HCT116 (cell line): ENCODE measurements around the gene FXYD6. TPM values are rescaled to one million over a fixed set of nuclear protein-coding genes. Genes with fewer than 3 reads are reported as not detected.

ENCODE experiments used
- ATAC-seq: fragments of 200-7000 bp; cut with Tn5 transposase; 2 replicates; pipeline ENCODE4 v1.9.1; 2020; ENCODE audit warnings: mild to moderate bottlenecking, moderate library complexity
- BruUV-seq: library from RNA; stranded (reverse); fragments of 400-500 nt; replicated peaks from 2 replicates; lab custom pipeline; 2021; lab: Mats Ljungman, UMichigan
- CTCF ChIA-PET: fragments of 300-600 bp; sonication (Branson Sonifier 250); formaldehyde crosslinking; loops from one replicate; lab custom pipeline; 2021; ENCODE audit warnings: antibody characterized with exemption; lab: Charles Lee
- POLR2A ChIA-PET: fragments of 300-600, 350-600 bp; sonication (Branson Sonifier 250); formaldehyde crosslinking; loops from one replicate; lab custom pipeline; 2021; ENCODE audit warnings: antibody characterized with exemption; lab: Charles Lee
- RAD21 ChIA-PET, 2 experiments: fragments of 300-600 bp; sonication (Branson Sonifier 250); formaldehyde crosslinking; loops; one replicate each; lab custom pipeline; 2023; ENCODE audit warnings: low total read pairs in 2 of 2; ENCODE audit not compliant: uncharacterized antibody in 2 of 2, unreplicated experiment in 2 of 2, low non-redundant PET in 1 of 2; lab: Charles Lee
- DNase-seq: peaks from one replicate; pipeline ENCODE4 v3.0.0-alpha.2; 2010; ENCODE audit warnings: low read depth, low spot score
- H2AFZ ChIP-seq: fragments of 200-600 bp; shearing (Covaris generic), sonication (generic); 2 replicates; pipeline ENCODE4 v1.6.1; 2017; ENCODE audit warnings: low read depth, mixed run types, mixed read lengths, antibody characterized with exemption, low read length; ENCODE audit not compliant: poor library complexity, severe bottlenecking
- H3K27ac ChIP-seq: 2 replicates; pipeline ENCODE4 v1.5.1; 2012; ENCODE audit warnings: low read depth, low read length
- H3K27me3 ChIP-seq: fragments of 200-600 bp; sonication (generic); 2 replicates; pipeline ENCODE4 v1.6.1; 2016; ENCODE audit warnings: mixed run types, low read length, mixed read lengths; ENCODE audit not compliant: insufficient read depth
- H3K36me3 ChIP-seq, 2 experiments: fragments of 200-500 bp in 1 of 2; fragments of 200-600 bp in 1 of 2; sonication (Bioruptor generic) in 1 of 2; sonication (generic) in 1 of 2; 2 replicates each; pipeline versions ENCODE4 v1.5.1 to v1.6.1; 2014 to 2016; ENCODE audit warnings: low read length in 2 of 2, inconsistent platforms in 1 of 2, mixed read lengths in 1 of 2, mixed run types in 1 of 2; ENCODE audit not compliant: insufficient read depth in 2 of 2, control insufficient read depth in 1 of 2
- H3K4me1 ChIP-seq, 2 experiments: fragments of 200-600 bp in 1 of 2; sonication (generic) in 1 of 2; 2 replicates each; pipeline versions ENCODE4 v1.5.1 to v1.6.1; 2012 to 2017; ENCODE audit warnings: low read length in 2 of 2, inconsistent platforms in 1 of 2, mild to moderate bottlenecking in 1 of 2, mixed read lengths in 1 of 2, mixed run types in 1 of 2, moderate library complexity in 1 of 2; ENCODE audit not compliant: insufficient read depth in 2 of 2, control insufficient read depth in 1 of 2
- H3K4me2 ChIP-seq: fragments of 200-600 bp; sonication (generic); 2 replicates; pipeline ENCODE4 v1.6.1; 2017; ENCODE audit warnings: mixed run types, low read length, mixed read lengths
- H3K4me3 ChIP-seq, 2 experiments: fragments of 200-600 bp in 1 of 2; sonication (generic) in 1 of 2; replicated peaks in 1 of 2; 2 replicates each; pipeline ENCODE4 v1.5.1; 2011 to 2016; ENCODE audit warnings: low read length in 2 of 2, control low read depth in 1 of 2, low read depth in 1 of 2, mild to moderate bottlenecking in 1 of 2, mixed read lengths in 1 of 2, mixed run types in 1 of 2
- H3K79me2 ChIP-seq: fragments of 200-600 bp; sonication (generic); 2 replicates; pipeline ENCODE4 v1.6.1; 2017; ENCODE audit warnings: mild to moderate bottlenecking, mixed run types, low read length, moderate library complexity, mixed read lengths; ENCODE audit not compliant: insufficient read depth
- H3K9ac ChIP-seq: fragments of 200-600 bp; sonication (generic); 2 replicates; pipeline ENCODE4 v1.6.1; 2016; ENCODE audit warnings: low read length, mixed read lengths
- H3K9me2 ChIP-seq: fragments of 200-600 bp; sonication (generic), shearing (Covaris generic); 2 replicates; pipeline ENCODE4 v1.6.1; 2017; ENCODE audit warnings: mixed run types, mild to moderate bottlenecking, moderate library complexity; ENCODE audit not compliant: insufficient read depth
- H3K9me3 ChIP-seq, 2 experiments: fragments of 200-500 bp in 1 of 2; fragments of 200-600 bp in 1 of 2; sonication (Bioruptor generic) in 1 of 2; sonication (generic) in 1 of 2; 2 replicates each; pipeline ENCODE4 v1.6.1; 2014 to 2017; ENCODE audit warnings: low read length in 2 of 2, mixed read lengths in 2 of 2, inconsistent platforms in 1 of 2, low read depth in 1 of 2, mild to moderate bottlenecking in 1 of 2, mixed run types in 1 of 2, moderate library complexity in 1 of 2; ENCODE audit not compliant: control insufficient read depth in 1 of 2, insufficient read depth in 1 of 2
- H4K20me1 ChIP-seq: fragments of 200-600 bp; sonication (generic), shearing (Covaris generic); 2 replicates; pipeline ENCODE4 v1.6.1; 2017; ENCODE audit warnings: mixed run types, mild to moderate bottlenecking, moderate library complexity; ENCODE audit not compliant: insufficient read depth
- CBX3 ChIP-seq: IDR thresholded peaks from 2 replicates; pipeline ENCODE4 v1.6.1; 2012; ENCODE audit warnings: low read depth
- CTCF ChIP-seq, 3 experiments: fragments of 200-600 bp in 1 of 3; sonication (generic) in 1 of 3; IDR thresholded peaks in 2 of 3; conservative IDR thresholded peaks in 1 of 3; 2 replicates each; pipeline ENCODE4 v1.5.1; 2012 to 2017; ENCODE audit warnings: low read depth in 2 of 3, low read length in 2 of 3, antibody characterized with exemption in 1 of 3, borderline replicate concordance in 1 of 3, control low read depth in 1 of 3, mild to moderate bottlenecking in 1 of 3, mixed read lengths in 1 of 3, mixed run types in 1 of 3, moderate library complexity in 1 of 3; ENCODE audit not compliant: insufficient read depth in 1 of 3
- FOSL1 ChIP-seq: IDR thresholded peaks from 2 replicates; pipeline ENCODE4 v1.6.1; 2012; ENCODE audit warnings: low read depth
- MAX ChIP-seq: IDR thresholded peaks from 2 replicates; pipeline ENCODE4 v1.6.1; 2012
- RAD21 ChIP-seq: IDR thresholded peaks from 2 replicates; pipeline ENCODE4 v1.6.1; 2012; ENCODE audit warnings: low read depth, mild to moderate bottlenecking
- SP1 ChIP-seq: IDR thresholded peaks from 2 replicates; pipeline ENCODE4 v1.6.1; 2012; ENCODE audit warnings: low read depth
- SRF ChIP-seq: IDR thresholded peaks from 2 replicates; pipeline ENCODE4 v1.6.1; 2012; ENCODE audit warnings: low read depth
- TCF7L2 ChIP-seq: IDR thresholded peaks from 2 replicates; pipeline ENCODE4 v1.7.0; 2011; ENCODE audit warnings: borderline replicate concordance, inconsistent platforms; ENCODE audit not compliant: insufficient read depth, insufficient read length; ENCODE audit errors: extremely low read depth
- ZBTB33 ChIP-seq: IDR thresholded peaks from 2 replicates; pipeline ENCODE4 v1.6.1; 2011; ENCODE audit warnings: mild to moderate bottlenecking, low read length, moderate library complexity; ENCODE audit not compliant: insufficient replicate concordance; ENCODE audit errors: extremely low read depth
- ZFX ChIP-seq: fragments of 450-650 bp; IDR thresholded peaks from 2 replicates; pipeline ENCODE4 v1.6.1; 2017
- ZNF274 ChIP-seq: fragments of 200-500 bp; sonication (Bioruptor generic); IDR thresholded peaks from 2 replicates; pipeline ENCODE4 v1.6.1; 2014; ENCODE audit warnings: mild to moderate bottlenecking, low read depth, low read length, inconsistent platforms
- intact Hi-C: fragments of 100-400 bp; cut with micrococcal nuclease; formaldehyde crosslinking; loops from 2 replicates; pipeline ENCODE4 v1.10.0; 2022
- total RNA-seq: library from RNA; stranded (reverse); gene quantifications from one replicate; pipeline ENCODE4 v1.2.1, GENCODE V29; 2021; ENCODE audit not compliant: unreplicated experiment

FXYD6 gene
- total RNA-seq, 1 experiment from 2014 or later = 2.5 TPM

GRCh38 chr11:117881217-117881616 is 4.8 kb upstream of the FXYD6 start (continued):
- TF ChIP-seq CTCF (IDR thresholded peaks at IDR 0.05 in 2 of 3, conservative IDR thresholded peaks at IDR 0.05 in 1 of 3; ENCODE audit: borderline replicate concordance in 1 of 3, insufficient read depth in 1 of 3, low read depth in 2 of 3, low read length in 2 of 3) = no peak
- no peak for TF ChIP-seq SRF
- TF ChIP-seq ZNF274 = no peak
- no peak for TF ChIP-seq RAD21
- no peak for TF ChIP-seq SP1
- no peak for TF ChIP-seq ZBTB33

DNA sequence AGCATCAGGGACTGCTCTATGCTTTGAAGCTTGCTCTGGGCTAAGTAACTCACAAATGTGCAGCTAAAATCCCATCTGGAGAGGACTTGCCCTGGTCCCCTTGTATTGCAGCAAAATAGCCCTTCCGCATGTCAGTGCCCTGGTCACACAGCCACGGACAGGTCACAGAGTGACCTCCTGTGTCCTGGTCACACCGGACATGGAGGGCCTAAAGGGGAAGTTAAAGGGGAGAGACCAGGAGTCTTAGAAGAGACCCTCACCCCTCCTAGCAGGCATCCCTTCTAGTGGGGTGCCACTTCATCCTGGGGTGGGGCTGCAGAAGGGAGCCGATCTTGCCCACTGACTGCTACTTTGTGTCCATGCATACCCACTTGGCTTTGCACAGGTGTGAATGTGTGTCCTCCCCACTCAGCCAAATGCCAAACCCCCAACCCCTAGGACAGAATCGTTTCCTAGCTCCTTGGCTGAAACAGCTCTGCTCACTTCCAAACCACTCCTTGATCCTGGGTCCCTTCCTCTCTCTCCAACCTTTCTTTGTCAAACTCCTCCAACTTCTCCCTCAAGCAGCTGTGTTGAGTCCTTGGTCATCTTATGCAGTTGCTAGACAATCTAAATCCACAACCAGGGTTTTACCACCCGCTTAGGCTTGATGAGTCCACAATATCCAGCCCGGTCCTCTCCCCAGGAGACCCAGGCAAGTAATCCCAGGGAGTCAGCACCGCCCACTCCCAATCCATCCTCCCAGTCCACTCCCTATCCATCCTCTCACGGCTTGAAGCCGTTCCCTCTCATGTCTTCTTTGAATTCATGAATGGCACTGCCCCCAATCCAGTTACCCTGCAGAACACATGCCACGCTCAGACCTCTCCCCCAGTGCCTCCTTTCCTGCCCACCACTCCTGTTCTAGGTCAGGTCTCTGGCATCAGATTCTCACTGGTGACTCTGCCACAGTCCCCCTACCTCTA is 3.3 kb upstream of the FXYD6 start:
- H3K9me2 ChIP-seq = no peaks in the 10 kb centered on the region
- intact Hi-C loops = no loop called here
- H3K79me2 ChIP-seq = no peaks in the 10 kb centered on the region
- no TSS peak for BruUV-seq
- TF ChIP-seq ZFX (no peak), TCF7L2 (no peak), CBX3 (no peak), MAX (no peak), SRF (no peak), FOSL1 (no peak)
- TF ChIP-seq, all 23 proteins: peak for 0
- POLR2A ChIA-PET = no interaction called here
- Histone ChIP-seq H3K4me1 (peaks cover 0 to 8% of the 10 kb centered on the region in 2 experiments; a peak in 3 of 4 replicates), H3K9me3 (no peaks in the 10 kb centered on the region), H3K27ac (no peak overlapping the region), H3K4me3 (no peak overlapping the region), H3K36me3 (no peaks in the 10 kb centered on the region), H3K4me2 (no peak overlapping the region), H2AFZ (no peak overlapping the region), H4K20me1 (no peaks in the 10 kb centered on the region), H3K9ac (no peak overlapping the region), H3K27me3 (peaks cover 38% of the 10 kb centered on the region; the same call in 1 of the 2 replicates)
- DNase-seq (no peak), ATAC-seq (no peak)
- CTCF ChIA-PET = no interaction called here
- RAD21 ChIA-PET = no interaction called here
